VCaP (cell line): ENCODE data around the gene ERBB3.
A peak's percentile ranks its signal among the peaks of the same experiment; 100 is the strongest.

Source experiments
- H3K27ac ChIP-seq: fragments of 450-650 bp; 2 replicates; pipeline ENCODE4 v1.5.1; 2017
- CTCF ChIP-seq: fragments of 450-650 bp; conservative IDR thresholded peaks from 2 replicates; pipeline ENCODE4 v1.5.1; 2017; ENCODE audit warnings: mild to moderate bottlenecking, moderate library complexity

ERBB3 gene

GRCh38 chr12:56082382-56082781 is 2.4 kb downstream of the ERBB3 start:
- no peak overlapping the region for H3K27ac ChIP-seq
- TF ChIP-seq CTCF: no peak

GRCh38 chr12:56082967-56083366 is 3.0 kb downstream of the ERBB3 start:
- no peak overlapping the region for H3K27ac ChIP-seq
- no peak for TF ChIP-seq CTCF

GRCh38 chr12:56084958-56085543 is 5.1 kb downstream of the ERBB3 start:
- TF ChIP-seq CTCF: peak; percentile 30; the same call in 1 of the 2 replicates
- no peak overlapping the region for H3K27ac ChIP-seq

- peak overlapping the region; percentile 25; the same call in 1 of the 2 replicates for H3K27ac ChIP-seq
- TF ChIP-seq CTCF: no peak
Observed at GRCh38 chr12:56086096-56086495, 6.1 kb downstream of the ERBB3 start.

GRCh38 chr12:56086608-56087007 is 6.6 kb downstream of the ERBB3 start:
- no peak for TF ChIP-seq CTCF

GRCh38 chr12:56087220-56087619 is 7.3 kb downstream of the ERBB3 start:
- no peak overlapping the region for H3K27ac ChIP-seq
- TF ChIP-seq CTCF: no peak

More at GRCh38 chr12:56086608-56087007, 6.6 kb downstream of the ERBB3 start:
- H3K27ac ChIP-seq: peak overlapping the region; percentile 25; the same call in 1 of the 2 replicates

- TF ChIP-seq CTCF: no peak
- H3K27ac ChIP-seq: no peak overlapping the region
Observed at GRCh38 chr12:56097738-56098137, 17.8 kb downstream of the ERBB3 start.
